Neural progenitor cell (in vitro differentiated cells): ENCODE data around the gene RADX. TPM values are rescaled to one million over a fixed set of nuclear protein-coding genes. Genes with fewer than 3 reads are reported as not detected.

ENCODE experiments used
- DNase-seq: peaks from one replicate; pipeline ENCODE4 v3.0.0-alpha.2; 2016; ENCODE audit warnings: low spot score
- H2AFZ ChIP-seq: fragments of 200-600 bp; sonication (generic); replicated peaks from 2 replicates; pipeline ENCODE4 v1.6.1; 2016; ENCODE audit warnings: antibody characterized with exemption
- H3F3A ChIP-seq: fragments of 200-600 bp; sonication (generic); 2 replicates; pipeline ENCODE4 v1.6.1; 2016; ENCODE audit warnings: antibody characterized with exemption, low read depth
- H3K27ac ChIP-seq: fragments of 200-600 bp; sonication (generic); 2 replicates; pipeline ENCODE4 v1.5.1; 2016; ENCODE audit warnings: mild to moderate bottlenecking
- H3K27me3 ChIP-seq: fragments of 200-600 bp; sonication (generic); 2 replicates; pipeline ENCODE4 v1.6.1; 2016; ENCODE audit warnings: mild to moderate bottlenecking, moderate library complexity
- H3K36me3 ChIP-seq: fragments of 200-600 bp; sonication (generic); 2 replicates; pipeline ENCODE4 v1.5.1; 2016
- H3K4me1 ChIP-seq: fragments of 200-600 bp; sonication (generic); 2 replicates; pipeline ENCODE4 v1.6.1; 2016; ENCODE audit warnings: mixed run types
- H3K4me2 ChIP-seq: fragments of 200-600 bp; sonication (generic); 2 replicates; pipeline ENCODE4 v1.6.1; 2016
- H3K4me3 ChIP-seq: fragments of 200-600 bp; sonication (generic); 2 replicates; pipeline ENCODE4 v1.5.1; 2016
- H3K79me2 ChIP-seq: fragments of 200-600 bp; sonication (generic); 2 replicates; pipeline ENCODE4 v1.6.1; 2016; ENCODE audit warnings: low read depth
- H3K9ac ChIP-seq: fragments of 200-600 bp; sonication (generic); 2 replicates; pipeline ENCODE4 v1.6.1; 2016
- H3K9me3 ChIP-seq: fragments of 200-600 bp; sonication (generic); 2 replicates; pipeline ENCODE4 v1.5.1; 2016; ENCODE audit warnings: low read depth
- H4K20me1 ChIP-seq: fragments of 200-600 bp; sonication (generic); 2 replicates; pipeline ENCODE4 v1.6.1; 2016; ENCODE audit warnings: low read depth
- H3K27ac Mint-ChIP-seq: 3 replicates; pipeline ENCODE4 v1.8.0; 2021; ENCODE audit warnings: mixed read lengths
- H3K27me3 Mint-ChIP-seq: 2 replicates; pipeline ENCODE4 v1.8.0; 2022; ENCODE audit warnings: low read depth, mild to moderate bottlenecking, inconsistent platforms, moderate library complexity, mixed read lengths; ENCODE audit not compliant: insufficient read depth
- H3K36me3 Mint-ChIP-seq: 3 replicates; pipeline ENCODE4 v1.8.0; 2021; ENCODE audit warnings: mixed read lengths
- H3K4me1 Mint-ChIP-seq: 3 replicates; pipeline ENCODE4 v1.8.0; 2021; ENCODE audit warnings: mixed read lengths
- H3K4me3 Mint-ChIP-seq: 3 replicates; pipeline ENCODE4 v1.8.0; 2021; ENCODE audit warnings: mild to moderate bottlenecking, moderate library complexity, mixed read lengths
- H3K9me3 Mint-ChIP-seq: 3 replicates; pipeline ENCODE4 v1.8.0; 2020; ENCODE audit warnings: mixed read lengths
- EZH2 ChIP-seq: fragments of 200-600 bp; sonication (generic); IDR thresholded peaks from 2 replicates; pipeline ENCODE4 v1.6.1; 2017; ENCODE audit warnings: antibody characterized with exemption, mild to moderate bottlenecking, moderate library complexity
- EZH2phosphoT487 ChIP-seq: fragments of 200-600 bp; sonication (generic); IDR thresholded peaks from 2 replicates; pipeline ENCODE4 v1.6.1; 2017; ENCODE audit warnings: antibody characterized with exemption
- total RNA-seq: library from RNA; depleted of rRNA; stranded (reverse); fragments of >200 nt; gene quantifications from 2 replicates; pipeline ENCODE4 v1.2.3, GENCODE V29; 2015; ENCODE audit warnings: low replicate concordance
- TF ChIP-seq, protein P1 (sequence below): fragments of 200-600 bp; sonication (generic); IDR thresholded peaks from 2 replicates; pipeline ENCODE4 v1.5.1; 2017; ENCODE audit warnings: antibody characterized with exemption, mild to moderate bottlenecking

RADX gene
- total RNA-seq, 1 donor from 2014 or later: 14.2 TPM

GRCh38 chrX:106716004-106716403 is 104.2 kb downstream of the RADX start:
- Mint-ChIP-seq H3K36me3 (no peaks in the 10 kb centered on the region), H3K4me3 (no peak overlapping the region), H3K4me1 (no peaks in the 10 kb centered on the region), H3K9me3 (no peaks in the 10 kb centered on the region), H3K27me3 (no peaks in the 10 kb centered on the region), H3K27ac (no peak overlapping the region)
- Histone ChIP-seq H2AFZ (no peak overlapping the region), H3K4me3 (no peak overlapping the region), H3K27ac (no peak overlapping the region), H4K20me1 (no peaks in the 10 kb centered on the region), H3K4me1 (no peaks in the 10 kb centered on the region), H3K9me3 (peaks cover 3% of the 10 kb centered on the region), H3K36me3 (no peaks in the 10 kb centered on the region), H3K79me2 (no peaks in the 10 kb centered on the region), H3F3A (no peaks in the 10 kb centered on the region), H3K9ac (no peak overlapping the region), H3K27me3 (no peaks in the 10 kb centered on the region), H3K4me2 (no peak overlapping the region)
- TF ChIP-seq EZH2phosphoT487 (no peak), EZH2 (no peak)
- TF ChIP-seq, protein P1, sequence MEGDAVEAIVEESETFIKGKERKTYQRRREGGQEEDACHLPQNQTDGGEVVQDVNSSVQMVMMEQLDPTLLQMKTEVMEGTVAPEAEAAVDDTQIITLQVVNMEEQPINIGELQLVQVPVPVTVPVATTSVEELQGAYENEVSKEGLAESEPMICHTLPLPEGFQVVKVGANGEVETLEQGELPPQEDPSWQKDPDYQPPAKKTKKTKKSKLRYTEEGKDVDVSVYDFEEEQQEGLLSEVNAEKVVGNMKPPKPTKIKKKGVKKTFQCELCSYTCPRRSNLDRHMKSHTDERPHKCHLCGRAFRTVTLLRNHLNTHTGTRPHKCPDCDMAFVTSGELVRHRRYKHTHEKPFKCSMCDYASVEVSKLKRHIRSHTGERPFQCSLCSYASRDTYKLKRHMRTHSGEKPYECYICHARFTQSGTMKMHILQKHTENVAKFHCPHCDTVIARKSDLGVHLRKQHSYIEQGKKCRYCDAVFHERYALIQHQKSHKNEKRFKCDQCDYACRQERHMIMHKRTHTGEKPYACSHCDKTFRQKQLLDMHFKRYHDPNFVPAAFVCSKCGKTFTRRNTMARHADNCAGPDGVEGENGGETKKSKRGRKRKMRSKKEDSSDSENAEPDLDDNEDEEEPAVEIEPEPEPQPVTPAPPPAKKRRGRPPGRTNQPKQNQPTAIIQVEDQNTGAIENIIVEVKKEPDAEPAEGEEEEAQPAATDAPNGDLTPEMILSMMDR: no peak
- no peak for DNase-seq

DNA sequence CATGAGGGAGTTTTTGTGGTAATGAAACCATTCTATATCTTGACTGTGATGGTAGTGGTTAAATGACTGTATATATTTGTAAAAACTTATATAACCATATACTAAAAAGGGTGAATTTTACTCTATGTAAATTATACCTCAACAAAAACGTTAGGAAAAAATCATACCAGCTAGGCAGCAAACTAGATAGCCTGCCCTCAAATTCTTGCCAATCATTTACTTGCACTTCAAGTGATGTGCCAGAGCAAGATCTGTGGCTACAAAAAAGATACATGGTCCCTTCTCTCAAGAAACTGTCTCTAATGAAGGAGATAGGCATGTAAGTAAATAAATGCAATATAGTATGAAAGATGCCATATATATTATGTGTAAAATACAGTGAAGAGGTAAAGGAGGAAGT is 104.7 kb downstream of the RADX start:
- H3K27ac Mint-ChIP-seq: no peak overlapping the region
- DNase-seq: no peak
- Histone ChIP-seq H3F3A (no peaks in the 10 kb centered on the region), H3K36me3 (no peaks in the 10 kb centered on the region), H3K27me3 (no peaks in the 10 kb centered on the region), H3K79me2 (no peaks in the 10 kb centered on the region), H3K4me1 (no peaks in the 10 kb centered on the region), H3K9me3 (peaks cover 3% of the 10 kb centered on the region), H3K9ac (no peak overlapping the region), H3K27ac (no peak overlapping the region), H3K4me3 (no peak overlapping the region), H4K20me1 (no peaks in the 10 kb centered on the region), H3K4me2 (no peak overlapping the region), H2AFZ (no peak overlapping the region)
- TF ChIP-seq EZH2phosphoT487 (no peak), EZH2 (no peak)
- TF ChIP-seq, protein P1: no peak
- H3K36me3 Mint-ChIP-seq: no peaks in the 10 kb centered on the region
- no peaks in the 10 kb centered on the region for H3K4me1 Mint-ChIP-seq
- H3K4me3 Mint-ChIP-seq: no peak overlapping the region
- H3K27me3 Mint-ChIP-seq: no peaks in the 10 kb centered on the region
- no peaks in the 10 kb centered on the region for H3K9me3 Mint-ChIP-seq

- no peaks in the 10 kb centered on the region for H4K20me1 ChIP-seq
- Mint-ChIP-seq H3K36me3 (no peaks in the 10 kb centered on the region), H3K27me3 (peaks cover 2% of the 10 kb centered on the region), H3K4me1 (no peaks in the 10 kb centered on the region), H3K9me3 (no peaks in the 10 kb centered on the region), H3K4me3 (no peak overlapping the region), H3K27ac (no peak overlapping the region)
- H3K4me2 ChIP-seq: no peak overlapping the region
- peaks cover 3% of the 10 kb centered on the region for H3K9me3 ChIP-seq
- no peak overlapping the region for H3K27ac ChIP-seq
- no peak overlapping the region for H3K4me3 ChIP-seq
- H2AFZ ChIP-seq: no peak overlapping the region
- peaks cover 6% of the 10 kb centered on the region for H3K27me3 ChIP-seq
- DNase-seq: no peak
- H3K79me2 ChIP-seq: no peaks in the 10 kb centered on the region
- H3F3A ChIP-seq: no peaks in the 10 kb centered on the region
- TF ChIP-seq EZH2 (no peak), EZH2phosphoT487 (no peak)
- TF ChIP-seq, protein P1: no peak
- H3K9ac ChIP-seq: no peak overlapping the region
- H3K36me3 ChIP-seq: no peaks in the 10 kb centered on the region
- H3K4me1 ChIP-seq: no peaks in the 10 kb centered on the region
Measured at GRCh38 chrX:106718709-106719108, 106.9 kb downstream of the RADX start.
